T1000 (cell line): ENCODE data around the gene FBXO34.

Experiments used
- DNase-seq: peaks from one replicate; lab custom pipeline; 2025; ENCODE audit warnings: mixed read lengths; lab: John Stamatoyannopoulos, UW

Gene FBXO34

GRCh38 chr14:55272922-55273321 lies 1.7 kb downstream of the FBXO34 start:
- no peak for DNase-seq

- DNase-seq: no peak
Observed at GRCh38 chr14:55274146-55274545, 2.9 kb downstream of the FBXO34 start.

GRCh38 chr14:55274751-55275150 lies 3.5 kb downstream of the FBXO34 start:
- DNase-seq: no peak

- DNase-seq: no peak
Observed at GRCh38 chr14:55276736-55277135, 5.5 kb downstream of the FBXO34 start.

- no peak for DNase-seq
Observed at GRCh38 chr14:55277972-55278740, 6.9 kb downstream of the FBXO34 start.

- DNase-seq: no peak
Observed at GRCh38 chr14:55279384-55279783, 8.2 kb downstream of the FBXO34 start.

GRCh38 chr14:55281316-55281839 lies 10.2 kb downstream of the FBXO34 start:
- no peak for DNase-seq

GRCh38 chr14:55285048-55285652 lies 13.9 kb downstream of the FBXO34 start:
- no peak for DNase-seq

- no peak for DNase-seq
Observed at GRCh38 chr14:55288439-55288838, 17.2 kb downstream of the FBXO34 start.

- no peak for DNase-seq
Observed at GRCh38 chr14:55291480-55292081, 20.4 kb downstream of the FBXO34 start.

- DNase-seq: no peak
Observed at GRCh38 chr14:55294603-55295002, 23.4 kb downstream of the FBXO34 start.

- no peak for DNase-seq
Observed at GRCh38 chr14:55297611-55298499, 26.6 kb downstream of the FBXO34 start.

GRCh38 chr14:55298500-55298822 lies 27.2 kb downstream of the FBXO34 start:
- DNase-seq: no peak

GRCh38 chr14:55301437-55302121 lies 30.4 kb downstream of the FBXO34 start:
- DNase-seq: no peak

GRCh38 chr14:55302367-55303124 lies 31.3 kb downstream of the FBXO34 start:
- DNase-seq: no peak

GRCh38 chr14:55303125-55303499 lies 31.9 kb downstream of the FBXO34 start:
- no peak for DNase-seq

- DNase-seq: no peak
Observed at GRCh38 chr14:55303691-55304145, 32.5 kb downstream of the FBXO34 start.

- no peak for DNase-seq
Observed at GRCh38 chr14:55306938-55307589, 35.8 kb downstream of the FBXO34 start.

GRCh38 chr14:55309154-55309553 lies 37.9 kb downstream of the FBXO34 start:
- no peak for DNase-seq

GRCh38 chr14:55309761-55310365 lies 38.6 kb downstream of the FBXO34 start:
- no peak for DNase-seq
